HG03045 (cell line): Measurements from ENCODE around the gene DPY19L3.
"Not testable (repeated sequence)": the region's sequence is repeated elsewhere in the genome, so short reads cannot be mapped to it uniquely, and the experiment has no call there.

Experiments used
- ATAC-seq: cut with Tn5 transposase; IDR thresholded peaks from one replicate; pipeline ENCODE4 v1.9.1; 2021; ENCODE audit warnings: mild to moderate bottlenecking, moderate library complexity; ENCODE audit not compliant: unreplicated experiment

Gene DPY19L3

GRCh38 chr19:32442650-32443049, 37.1 kb downstream of the DPY19L3 start:
- ATAC-seq = no peak

GRCh38 chr19:32447534-32447933, 42.0 kb downstream of the DPY19L3 start:
- ATAC-seq = not testable (repeated sequence)

GRCh38 chr19:32448026-32448425, 42.5 kb downstream of the DPY19L3 start:
- no peak for ATAC-seq

- no peak for ATAC-seq
Measured at GRCh38 chr19:32450217-32450616, 44.6 kb downstream of the DPY19L3 start.

GRCh38 chr19:32453736-32454135, 48.2 kb downstream of the DPY19L3 start:
- ATAC-seq = no peak

DNA sequence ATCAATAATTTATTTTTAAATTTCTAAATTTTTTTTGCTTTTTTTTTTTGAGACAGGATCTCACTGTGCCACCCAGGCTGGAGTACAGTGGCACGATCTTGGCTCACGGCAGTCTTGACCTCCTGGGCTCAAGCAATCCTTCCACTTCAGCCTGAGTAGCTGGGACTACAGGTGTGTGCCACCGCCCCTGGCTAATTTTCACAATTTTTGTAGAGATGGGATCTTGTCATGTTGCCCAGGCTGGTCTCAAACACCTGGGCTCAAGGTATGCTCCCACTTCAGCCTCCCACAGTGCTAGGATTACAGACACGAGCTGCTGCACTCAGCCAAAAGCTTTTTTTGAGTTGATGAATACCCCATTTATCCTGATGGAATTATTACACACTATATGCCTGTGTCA, 50.8 kb downstream of the DPY19L3 start:
- no peak for ATAC-seq

DNA sequence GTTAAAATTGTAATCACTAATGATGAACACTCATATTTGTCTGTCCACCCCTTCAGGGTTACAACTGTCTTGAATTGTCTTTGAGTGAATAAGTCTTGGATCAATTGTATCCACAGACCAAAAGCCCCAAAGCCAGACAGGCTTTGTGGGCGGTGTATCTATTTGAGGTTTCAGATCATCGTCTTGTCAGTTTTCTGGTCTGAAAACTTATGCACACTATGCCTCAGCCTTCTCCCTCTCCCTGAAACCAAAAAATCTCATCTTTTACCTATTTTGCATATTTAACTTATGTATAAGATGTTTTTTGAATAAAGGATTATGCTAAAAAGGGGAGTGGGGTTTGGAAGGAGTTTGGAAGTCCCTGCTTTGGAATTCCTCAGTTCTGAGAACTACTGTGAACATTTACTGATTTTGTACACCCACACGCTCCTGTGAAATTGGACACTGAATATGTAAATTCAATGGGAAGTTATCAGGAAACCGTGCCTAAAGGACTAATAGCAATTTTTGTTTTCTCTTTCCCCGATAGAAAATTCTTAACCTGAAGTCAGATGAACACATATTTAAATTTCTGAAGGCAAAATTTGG, 52.1 kb downstream of the DPY19L3 start:
- ATAC-seq = no peak

DNA sequence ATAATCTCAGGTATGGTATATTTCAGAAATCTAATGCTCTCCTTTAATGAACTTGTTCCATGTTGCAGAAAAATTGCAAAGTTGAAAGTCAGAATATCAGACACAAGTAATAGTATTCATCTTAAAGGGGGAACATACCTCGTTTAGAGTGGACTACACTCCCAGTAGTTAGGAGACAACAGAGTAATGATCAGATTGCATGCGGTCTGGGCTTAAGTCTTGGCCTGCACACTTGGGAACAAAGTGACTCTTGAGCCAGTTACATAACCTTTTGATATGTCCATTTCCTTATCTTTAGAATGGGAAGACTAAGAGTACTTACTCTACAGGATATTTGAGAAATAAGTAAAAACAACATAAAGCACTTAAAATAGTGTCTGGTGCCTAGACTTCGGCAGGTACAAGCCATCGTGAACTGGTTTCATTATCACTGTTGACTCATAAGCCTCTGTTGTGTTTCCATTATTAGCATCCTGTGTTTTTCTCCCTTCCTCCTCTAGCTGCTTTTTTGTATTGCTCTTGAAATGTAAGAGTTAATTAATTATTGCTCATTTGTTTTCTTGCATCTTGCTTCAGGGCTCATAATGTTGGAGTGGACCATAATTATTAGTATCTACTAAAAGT, 53.0 kb downstream of the DPY19L3 start:
- ATAC-seq = no peak

GRCh38 chr19:32459204-32459865, 53.8 kb downstream of the DPY19L3 start:
- ATAC-seq = no peak

DNA sequence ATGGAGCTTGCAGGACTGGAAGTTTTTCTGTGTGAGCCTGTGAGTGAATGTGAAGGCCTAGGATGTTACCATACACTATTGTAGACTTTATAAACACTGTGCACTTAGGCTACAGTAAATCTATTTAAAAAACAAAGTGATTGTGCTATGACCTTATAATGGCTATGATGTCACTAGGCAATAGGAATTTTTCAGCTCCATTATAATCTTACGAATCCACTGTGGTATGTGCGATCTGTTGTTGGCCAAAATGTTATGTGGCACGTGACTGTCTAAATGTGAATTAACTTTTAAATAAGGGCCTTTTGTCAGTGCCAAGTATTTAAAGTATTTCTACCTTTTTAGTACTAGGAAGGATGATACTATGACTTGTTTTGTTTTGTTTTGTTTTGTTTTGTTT, 54.9 kb downstream of the DPY19L3 start:
- no peak for ATAC-seq

DNA sequence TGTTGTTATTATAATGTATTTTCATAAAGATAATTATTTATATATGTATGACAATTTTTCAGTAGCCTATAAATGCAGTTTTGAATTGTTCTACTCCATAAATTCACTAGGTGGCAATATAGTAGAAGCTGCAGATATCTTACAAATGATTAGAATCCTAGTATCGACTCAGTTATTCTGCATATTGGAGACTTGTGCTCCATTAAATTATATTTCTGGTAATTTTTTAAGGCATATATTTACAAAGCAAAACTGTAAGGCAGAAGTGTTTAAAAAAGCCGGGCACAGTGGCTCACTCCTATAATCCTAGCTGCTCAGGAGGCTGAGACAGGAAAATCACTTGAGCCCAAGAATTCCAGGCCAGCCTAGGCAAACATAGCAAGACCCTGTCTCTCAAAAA, 58.7 kb downstream of the DPY19L3 start:
- no peak for ATAC-seq

- ATAC-seq = no peak
Measured at GRCh38 chr19:32465176-32465575, 59.6 kb downstream of the DPY19L3 start.

GRCh38 chr19:32469795-32470194, 64.2 kb downstream of the DPY19L3 start:
- no peak for ATAC-seq

GRCh38 chr19:32471095-32471494, 65.5 kb downstream of the DPY19L3 start:
- no peak for ATAC-seq

- no peak for ATAC-seq
Measured at GRCh38 chr19:32471811-32472210, 66.2 kb downstream of the DPY19L3 start.

DNA sequence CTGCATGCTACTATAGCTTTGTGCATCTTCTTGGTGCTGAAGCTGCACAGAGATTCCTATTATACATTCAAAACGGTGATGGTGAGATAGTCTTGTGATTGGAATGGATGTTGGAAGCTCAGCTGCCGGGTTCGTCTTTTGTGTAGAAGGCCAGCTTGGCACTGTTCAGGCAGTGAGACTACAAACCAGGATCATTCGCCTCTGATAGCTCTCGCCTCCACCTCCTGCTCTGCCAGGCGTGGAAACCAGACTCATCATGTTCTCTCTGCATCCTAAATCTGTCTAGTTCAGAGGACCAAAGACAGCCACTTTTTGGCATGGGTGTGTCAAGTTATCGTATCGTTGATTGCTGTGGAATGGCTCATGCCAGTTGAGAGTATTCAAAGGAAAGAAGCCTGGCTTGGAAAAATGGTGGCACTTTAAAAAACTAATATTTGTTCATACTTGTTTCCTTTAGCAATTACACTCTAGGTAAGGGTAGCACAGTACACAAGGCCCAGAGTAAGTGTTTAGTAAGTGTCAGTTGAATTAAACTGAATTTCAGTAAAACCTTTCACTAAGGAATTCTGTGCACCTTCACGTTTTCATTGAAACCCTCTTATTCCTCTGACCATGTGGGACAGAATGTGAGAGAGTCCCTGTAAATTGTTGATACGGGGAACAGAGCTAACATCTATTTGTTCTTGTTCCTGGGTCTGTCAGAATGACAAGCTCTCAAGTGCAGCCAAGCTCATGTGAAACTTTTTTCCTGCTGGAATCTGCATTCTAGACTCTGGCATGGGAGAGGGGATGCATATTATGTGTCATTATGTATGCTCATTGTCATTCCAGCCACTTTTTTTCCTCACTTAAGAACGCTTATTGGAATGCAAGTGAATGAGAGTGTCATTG, 69.8 kb downstream of the DPY19L3 start:
- no peak for ATAC-seq

DNA sequence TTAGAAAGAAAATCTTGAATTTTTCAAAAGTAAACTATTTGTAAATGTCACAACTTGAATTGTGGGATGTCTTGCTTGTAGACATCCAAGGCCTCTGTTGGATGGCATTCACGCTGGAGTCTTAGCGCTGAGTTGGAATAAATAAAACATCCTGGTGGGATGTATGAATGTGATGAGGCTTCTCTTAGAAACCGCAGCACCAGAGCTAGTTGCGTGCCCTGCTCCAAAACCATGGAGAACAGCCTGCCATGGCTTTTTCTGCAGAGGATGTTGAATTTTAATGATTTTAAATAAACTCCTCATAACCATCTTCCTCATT, 70.4 kb downstream of the DPY19L3 start:
- no peak for ATAC-seq

GRCh38 chr19:32480321-32480720, 74.8 kb downstream of the DPY19L3 start:
- ATAC-seq = no peak

- no peak for ATAC-seq
Measured at GRCh38 chr19:32483574-32483973, 78.0 kb downstream of the DPY19L3 start.

DNA sequence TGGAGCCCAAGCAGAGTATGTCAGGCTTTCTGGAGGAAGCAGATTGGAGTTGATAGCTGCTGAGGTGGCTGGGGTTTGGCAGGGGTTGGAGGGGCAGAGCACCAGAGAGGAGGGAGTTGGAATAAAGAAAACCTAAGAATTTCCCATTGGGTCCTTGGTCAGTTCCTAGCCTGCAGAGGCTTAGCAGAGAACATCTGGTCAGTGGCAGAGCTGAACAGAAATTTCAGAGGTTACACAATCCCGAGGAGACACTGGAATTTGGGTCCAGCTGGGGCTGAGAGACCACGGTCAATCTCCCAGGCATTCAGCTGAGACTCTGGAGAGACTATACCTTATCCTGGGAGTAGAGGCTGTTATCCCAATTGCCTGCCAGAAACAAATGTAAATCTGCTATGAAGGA, 84.4 kb downstream of the DPY19L3 start:
- ATAC-seq = no peak

GRCh38 chr19:32497391-32497790, 91.8 kb downstream of the DPY19L3 start:
- no peak for ATAC-seq
